Bone marrow (tissue), 2 donors: ENCODE results near the gene NES.

Experiments used
- DNase-seq, 2 donors: peaks; one replicate each; lab custom pipeline; 2025; lab: John Stamatoyannopoulos, UW

Gene NES

DNA sequence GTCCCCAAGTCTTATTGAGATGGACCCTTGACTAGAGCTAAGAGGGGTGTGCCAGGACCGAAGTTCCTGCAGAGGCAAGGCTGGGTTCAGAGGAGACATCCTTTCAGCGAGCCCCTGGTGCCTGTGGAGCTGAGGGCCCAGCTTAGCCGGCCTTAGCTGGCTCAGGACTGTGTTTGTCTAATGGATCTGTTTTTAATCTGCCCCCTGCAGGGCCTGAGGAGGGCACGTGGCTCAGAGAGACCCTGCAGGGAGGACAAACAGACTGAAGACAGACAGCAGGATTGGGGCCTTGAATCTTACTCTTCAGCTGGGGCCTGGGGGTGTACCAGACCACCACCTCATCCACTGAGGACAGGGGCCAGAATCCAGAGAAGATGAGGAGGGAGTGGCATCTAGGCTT, 26.5 kb upstream of the NES start:
- DNase-seq = no peak

DNA sequence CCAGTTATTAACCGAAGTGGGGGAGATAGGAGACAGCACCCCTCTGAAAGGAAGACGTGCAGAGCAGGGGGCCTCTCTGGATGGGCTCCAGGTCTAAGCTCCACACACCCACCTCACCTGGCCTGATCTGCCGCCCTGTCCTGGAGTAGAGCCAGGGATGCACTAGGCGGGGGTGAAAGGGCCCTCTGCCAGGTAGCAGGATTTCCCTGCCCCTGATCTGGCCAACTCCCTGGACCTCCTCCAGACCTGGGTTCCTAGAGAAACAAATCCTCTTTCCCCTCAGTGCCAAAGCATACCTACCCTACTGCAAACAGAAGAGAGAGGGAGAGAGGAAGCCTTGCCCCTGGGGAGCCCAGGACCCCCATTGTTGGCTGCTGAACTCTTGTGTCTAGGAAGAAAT, 26.1 kb upstream of the NES start:
- DNase-seq = no peak

DNA sequence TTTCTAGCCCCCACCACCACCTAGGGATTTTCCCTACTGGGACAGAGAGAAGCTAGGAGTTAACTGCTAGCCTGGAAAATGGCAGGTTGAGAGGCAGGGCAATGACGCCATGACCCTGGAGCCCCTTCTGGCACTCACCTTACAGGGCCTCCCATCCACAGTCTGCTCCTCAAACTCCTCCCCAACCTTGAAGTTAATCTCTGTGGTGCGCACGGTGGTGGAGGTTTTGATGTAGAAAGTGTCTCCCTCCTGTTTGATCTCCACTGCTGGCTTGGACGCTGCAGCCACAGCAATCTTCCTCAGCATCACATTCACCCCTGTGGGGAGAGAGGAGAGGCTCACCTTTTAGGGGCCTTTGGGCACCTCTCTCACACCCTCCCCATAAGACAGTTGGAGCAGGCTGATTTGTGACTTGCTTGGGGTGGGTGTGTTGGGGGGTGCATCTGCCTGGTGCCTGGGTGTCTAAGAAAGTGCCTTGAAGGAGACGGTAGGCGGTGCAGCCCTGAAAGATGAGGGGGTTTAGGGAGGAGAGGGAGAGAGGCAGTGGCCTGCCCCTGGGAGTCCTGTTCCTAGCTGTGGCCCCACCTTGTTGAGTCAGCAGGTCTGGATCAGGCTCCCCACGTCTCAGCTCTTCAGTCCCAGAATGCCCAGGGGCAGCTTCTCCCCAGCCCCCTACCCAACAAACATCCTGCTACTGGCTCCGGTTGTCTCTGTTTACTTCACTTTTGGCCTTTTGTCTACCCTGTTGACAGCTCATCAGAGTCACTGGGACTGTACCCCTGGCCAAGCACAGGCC, 23.7 kb upstream of the NES start:
- DNase-seq = no peak

DNA sequence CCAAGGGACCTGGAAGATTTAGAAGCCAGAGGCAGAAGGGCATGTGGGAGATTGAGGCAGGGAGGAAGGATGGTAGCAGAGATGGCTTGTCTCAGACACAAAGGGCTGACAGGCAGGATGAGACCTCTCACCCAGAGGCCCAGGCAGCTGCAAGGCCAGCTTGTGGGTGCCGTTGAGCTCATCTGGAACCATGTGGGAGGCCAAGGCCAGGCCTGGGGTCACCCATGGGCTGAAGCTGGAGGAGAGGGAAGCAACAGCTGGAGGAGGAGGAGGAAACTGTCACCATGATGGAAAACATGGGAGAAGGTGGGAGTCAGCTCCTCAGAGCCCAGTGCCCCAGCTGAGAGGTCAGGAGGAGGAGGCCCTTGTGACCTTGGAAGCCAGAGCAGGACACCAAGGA, 21.8 kb upstream of the NES start:
- DNase-seq = no peak

DNA sequence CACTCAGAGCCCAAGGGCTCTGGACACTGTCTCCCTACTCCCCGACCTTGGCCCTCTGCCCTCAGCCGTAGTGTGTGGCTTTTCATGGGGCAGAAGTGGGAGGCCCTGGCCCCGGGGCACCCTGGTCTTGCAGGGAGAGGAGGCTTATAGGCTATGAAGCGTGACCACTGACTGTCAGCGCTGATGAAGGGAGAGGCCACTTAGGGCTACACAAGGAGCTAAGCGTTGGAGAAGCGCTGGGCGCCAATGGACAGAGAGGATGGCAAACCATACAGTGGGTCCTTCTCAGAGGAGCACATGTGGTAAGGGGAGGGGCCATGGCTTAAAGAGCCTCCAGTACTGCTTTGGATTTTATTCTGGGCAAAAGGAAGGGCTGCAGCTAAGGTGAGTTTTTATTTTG, 20.3 kb upstream of the NES start:
- DNase-seq = no peak

DNA sequence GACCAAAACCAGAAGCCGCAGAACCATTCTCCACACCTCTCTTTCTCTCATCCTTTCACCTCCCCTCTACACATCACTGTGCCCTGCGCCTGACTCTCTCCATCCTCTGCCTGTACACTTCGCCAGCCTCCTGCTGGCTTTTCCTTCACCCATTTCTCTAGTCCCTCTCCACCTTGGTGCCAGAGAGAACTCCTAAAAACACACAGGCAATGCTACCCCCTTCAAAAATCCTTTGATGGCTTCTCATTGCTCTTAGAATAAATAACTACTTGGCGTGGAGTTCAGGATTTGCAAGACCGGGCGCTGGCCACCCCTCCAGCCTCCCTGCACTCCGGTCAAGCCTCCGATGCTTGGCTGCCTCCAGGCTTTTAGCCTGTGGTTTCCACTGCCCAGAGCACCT, 19.5 kb upstream of the NES start:
- DNase-seq = no peak

DNA sequence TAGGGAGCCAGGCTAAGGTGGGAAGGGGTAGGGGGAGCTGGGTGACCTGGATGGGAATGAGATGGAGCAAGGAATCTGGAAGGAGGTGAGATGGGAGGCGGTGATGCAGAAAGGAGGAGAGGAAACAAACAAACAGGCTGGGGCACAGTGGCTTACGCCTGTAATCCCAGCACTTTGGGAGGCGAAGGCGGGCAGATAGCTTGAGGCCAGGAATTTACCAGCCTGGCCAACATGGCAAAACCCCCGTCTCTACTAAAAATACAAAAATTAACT, 17.4 kb upstream of the NES start:
- no peak for DNase-seq

DNA sequence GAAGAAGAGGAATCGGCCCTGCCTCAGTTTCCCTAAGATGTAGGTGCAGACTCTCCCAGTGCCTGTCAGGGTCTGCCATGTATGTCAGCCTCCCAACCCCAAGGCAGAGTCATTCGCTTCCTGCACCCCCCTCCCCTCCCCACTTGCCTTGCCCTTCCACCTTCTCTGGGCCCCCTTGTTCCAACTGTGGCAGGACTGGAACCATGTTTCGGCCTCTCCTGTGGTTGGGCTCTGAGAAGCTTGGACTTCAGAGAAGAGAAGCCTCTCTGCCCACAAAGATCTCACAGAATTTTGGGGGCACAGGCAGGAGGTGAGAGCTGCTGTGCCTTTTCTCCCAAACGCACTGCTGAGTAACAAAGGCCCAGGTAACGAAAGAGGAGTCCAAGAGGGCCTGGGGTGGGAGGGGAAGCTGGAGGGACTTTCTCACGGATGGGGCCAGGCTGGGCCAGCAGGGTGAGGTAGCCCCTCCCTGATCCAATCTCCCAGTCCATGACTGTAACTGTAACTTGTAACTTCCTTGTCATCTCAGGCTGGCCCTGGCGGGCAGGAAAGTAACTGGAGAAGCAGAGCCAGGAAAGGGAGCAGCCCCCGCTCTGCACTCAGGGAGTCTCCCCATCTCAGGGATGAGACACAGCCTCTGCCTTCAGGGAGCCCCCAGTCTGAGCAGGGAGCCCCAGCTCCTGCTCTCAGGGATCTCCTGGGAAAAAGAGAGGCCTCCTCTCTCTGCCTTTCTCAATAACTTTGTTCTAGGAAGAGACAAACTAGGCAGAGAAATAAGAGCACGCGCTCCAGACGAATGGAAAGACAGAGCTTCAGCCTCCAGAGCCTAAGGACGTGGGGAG, 16.9 kb upstream of the NES start:
- DNase-seq = no peak

DNA sequence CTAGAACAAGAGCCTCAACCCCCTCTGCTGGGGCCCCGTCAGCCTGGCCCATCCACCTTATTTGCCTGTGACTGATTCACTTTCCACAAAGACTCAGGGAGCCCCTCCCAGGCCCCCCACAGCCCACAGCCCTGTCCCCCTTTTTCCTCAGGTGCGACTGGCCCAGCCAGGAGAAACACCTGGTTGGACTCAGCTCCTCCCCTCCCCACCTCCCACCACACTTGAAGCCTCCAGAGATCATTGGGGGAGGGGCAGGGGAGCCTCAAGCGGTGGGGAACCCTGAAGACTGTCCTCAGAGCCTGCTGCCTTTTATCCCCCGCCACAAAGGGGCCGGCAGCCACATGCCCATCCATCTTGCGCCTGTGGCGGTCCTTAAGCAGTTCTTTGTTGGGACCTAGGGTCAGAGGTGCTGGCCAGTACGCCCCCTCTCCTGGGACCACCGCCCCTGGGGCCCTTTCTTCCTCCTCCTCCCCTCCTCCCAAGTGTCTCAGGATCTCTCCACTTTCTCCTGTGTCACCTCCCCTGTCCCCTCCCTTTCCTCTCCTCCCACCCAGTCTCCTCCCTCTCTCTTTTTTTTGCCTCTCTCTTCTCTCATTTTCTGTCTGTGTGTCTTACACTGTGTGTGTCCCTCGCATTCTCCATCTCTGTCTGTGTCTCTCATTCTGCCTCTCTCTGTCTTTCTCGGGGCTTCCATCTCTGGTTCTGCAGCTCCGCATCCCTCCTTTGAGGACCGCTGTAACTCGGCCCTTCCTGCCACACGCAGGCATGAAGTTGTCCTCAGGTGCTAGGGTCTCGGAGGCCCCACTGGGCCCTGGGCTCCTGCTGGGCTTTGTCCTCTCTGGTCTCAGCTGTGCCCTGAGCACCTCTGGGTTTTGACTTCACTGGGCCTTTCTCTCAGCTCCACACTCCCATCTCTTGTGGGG, 16.0 kb upstream of the NES start:
- no peak for DNase-seq

DNA sequence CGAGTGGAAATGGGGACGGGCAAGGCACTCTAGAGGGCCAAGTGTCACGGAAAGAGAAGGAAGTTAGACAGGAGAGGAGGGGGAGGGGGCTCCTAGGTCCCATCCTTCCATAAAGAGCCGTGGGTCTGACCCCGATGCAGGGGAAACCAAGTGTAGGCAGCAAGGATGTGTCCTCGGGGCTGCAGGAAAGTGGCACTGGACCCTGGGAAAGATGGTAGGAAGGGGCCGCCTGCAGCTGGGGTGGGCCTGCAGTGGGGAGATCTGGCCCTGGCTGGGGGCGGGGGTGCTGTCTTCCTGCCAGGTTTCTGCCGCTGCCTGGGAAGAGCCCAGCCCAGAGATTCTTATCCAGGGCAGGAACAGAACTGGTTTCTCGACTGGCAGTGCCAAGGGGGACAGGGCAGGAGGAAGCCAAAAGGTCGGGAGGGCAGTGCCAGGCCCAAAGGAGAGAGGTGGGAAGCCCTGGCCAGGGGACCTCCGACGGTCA, 15.3 kb upstream of the NES start:
- DNase-seq = no peak

DNA sequence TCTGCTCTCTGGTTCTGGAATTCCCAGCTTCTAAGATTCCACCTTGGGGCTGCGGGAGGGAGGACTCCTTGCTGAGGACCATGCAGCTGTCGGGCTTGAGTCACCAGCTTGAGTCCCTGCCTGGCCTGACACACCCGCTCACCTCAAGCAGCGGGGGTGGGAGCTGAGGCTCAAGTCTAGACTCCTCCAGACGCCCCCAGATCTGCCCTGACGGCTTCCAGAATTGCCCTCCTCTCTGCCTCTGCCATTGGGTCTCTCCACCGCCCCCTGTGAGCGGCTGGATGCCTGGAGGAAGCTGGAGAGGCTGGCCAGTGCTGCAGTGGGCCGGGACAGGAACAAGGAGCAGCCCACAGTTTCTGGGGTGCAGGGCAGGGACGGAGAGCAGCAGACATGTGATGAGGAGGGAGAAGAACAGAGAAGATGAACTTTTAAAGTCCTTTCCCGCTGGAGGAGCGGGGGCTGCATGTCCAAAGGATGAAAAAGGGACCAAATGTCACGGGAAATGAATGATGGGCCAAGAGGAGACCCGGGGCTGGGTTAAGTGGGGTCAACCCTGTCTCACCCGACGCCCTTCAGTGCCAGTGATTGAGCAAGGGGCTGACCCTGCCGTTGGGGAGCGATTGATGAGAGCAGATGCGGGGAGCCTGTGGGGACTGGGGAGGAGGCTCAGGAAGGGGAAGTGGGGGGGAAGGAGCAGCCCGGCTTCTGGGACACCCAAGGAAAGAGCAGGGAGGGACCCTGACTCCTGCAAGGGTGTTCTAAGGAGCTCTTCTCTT, 14.6 kb upstream of the NES start:
- DNase-seq = no peak

DNA sequence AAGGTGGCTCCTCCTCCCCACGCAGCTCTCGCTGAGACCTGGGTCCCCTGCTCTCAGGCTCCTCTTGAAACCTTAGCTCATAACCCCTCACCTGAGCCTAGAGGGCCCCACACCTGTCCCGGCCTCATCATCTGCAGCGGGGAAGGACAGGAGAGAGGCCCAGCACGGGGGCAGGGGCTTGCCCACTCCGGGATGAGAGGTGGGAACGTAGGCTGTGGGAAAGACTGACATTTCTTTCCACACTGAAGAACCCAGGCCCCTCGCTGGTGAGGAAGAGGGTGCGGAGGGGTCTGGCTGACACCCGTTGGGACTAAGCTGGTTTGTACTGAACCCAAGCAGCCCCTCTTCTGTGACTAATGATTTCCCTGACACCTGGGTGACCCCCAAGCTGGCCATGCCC, 14.0 kb upstream of the NES start:
- no peak for DNase-seq

DNA sequence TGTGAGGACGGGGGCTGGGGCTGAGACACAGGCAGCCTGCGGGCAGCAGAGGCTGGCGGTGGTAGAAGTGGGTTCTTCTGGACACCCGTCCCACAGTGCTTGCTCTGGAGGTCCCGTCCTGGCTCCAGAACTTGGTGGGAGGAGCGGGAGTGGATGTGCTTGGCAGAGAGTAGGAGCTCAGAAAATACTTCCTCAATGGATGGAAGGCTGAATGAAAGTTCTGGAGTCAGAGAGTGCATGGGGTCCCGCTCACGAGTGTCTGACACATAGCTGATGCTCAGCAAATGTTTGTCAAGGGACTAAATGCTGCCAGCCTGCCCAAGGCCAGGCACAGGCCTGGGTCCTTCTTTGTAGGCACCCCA, 13.4 kb upstream of the NES start:
- DNase-seq = no peak

DNA sequence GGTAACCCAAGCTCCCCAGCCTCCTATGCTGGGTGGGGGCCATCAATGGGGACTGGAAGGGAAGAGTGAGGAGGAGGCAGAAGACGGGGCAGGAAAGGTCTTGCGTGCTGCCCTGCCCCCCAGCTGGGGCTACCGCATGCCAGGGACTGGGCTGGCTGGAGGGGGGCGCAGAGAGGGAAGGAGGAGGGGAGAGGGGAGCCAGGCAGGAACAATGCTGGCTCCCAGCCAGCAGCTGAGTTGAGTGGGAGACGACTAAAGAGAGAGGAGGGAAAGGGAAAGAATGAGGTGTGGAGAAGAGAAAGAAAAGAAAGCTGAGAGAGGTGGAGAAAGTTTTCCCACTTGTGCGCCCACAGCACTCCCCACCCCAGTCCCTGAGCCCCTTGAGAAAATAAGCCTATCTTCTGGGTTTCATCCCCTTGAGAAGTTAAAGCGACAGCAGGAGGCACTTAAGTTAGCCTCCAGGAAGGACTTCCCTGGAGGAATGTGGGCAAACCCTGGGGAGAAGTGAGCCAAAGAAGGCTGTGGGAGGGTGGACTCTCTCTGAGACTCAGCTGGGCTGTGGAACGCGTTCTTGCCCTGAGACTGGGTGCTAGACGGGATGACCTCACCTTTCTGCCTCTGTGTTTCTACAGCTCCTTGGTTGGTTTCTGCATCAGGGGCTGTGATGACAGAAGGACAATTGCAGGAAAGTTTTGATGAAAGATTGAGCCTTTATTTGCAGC, 12.9 kb upstream of the NES start:
- no peak for DNase-seq

DNA sequence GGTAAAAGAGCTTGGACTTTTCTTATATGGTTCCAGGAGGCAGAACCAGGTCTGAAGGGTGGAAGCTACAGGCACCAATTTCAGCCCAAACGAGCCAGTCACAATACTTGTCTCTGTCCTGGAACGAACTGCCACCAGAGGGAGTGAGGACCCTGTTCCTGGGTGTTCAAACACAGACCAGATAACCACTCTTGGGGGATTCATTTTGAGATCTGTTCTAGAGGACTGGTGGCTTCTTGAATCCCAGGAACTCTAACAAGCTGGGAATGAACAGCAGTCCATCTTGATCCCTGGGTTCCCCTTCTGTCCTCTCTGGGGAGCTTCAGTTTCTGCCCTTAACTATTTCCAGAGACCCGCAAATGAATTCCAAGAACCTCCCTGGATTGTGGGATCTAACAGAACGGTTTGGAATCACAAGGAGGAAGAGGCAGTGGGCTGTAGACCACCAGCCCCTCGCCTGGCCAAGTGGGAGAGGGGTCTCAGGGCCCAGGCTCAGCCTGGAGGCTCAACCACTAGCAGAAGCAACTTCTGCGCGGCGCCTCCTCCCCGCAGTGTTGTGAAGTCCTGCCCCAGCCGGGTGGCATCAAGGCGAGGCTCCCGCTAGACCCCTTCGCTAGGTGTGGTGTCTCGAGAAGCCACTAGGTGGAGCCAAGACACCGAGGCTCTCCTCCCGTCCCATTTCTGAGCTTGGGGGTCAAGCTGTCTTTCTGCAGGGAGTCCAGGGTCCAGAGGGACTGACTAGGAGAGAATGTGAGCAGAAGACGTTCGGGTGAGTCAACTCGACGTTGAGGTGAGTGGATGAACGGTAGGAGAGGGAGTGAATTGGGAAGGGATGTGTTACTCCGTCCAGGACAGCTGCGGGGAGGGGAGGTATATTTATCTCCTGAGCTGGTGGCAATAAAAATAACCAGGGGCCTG, 12.1 kb upstream of the NES start:
- peak; percentile 25 to 65 for DNase-seq

DNA sequence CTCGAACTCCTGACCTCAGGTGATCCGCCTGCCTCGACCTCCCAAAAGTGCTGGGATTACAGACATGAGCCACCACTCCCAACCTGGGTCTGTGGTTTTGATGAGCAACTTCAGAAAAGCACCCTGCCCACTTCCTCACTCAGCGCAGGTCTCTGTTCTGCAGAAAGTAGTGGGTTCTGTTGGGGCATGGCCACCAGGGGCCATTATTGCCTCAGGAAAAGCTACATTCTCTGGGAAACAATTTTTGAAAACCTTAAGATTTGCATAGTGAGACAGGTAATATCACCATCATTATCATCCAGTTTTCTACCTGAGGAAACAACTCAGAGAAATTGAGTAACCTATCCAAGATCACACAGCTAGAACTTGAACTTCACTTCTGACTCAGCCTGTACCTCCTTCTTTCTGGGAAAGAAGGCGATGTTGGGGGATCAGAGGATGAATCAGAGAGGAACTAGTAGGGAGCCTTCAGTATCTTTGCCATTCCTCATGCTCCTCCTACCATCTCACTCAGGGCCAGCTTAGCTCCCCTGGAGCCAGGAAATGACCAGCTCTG, 7.1 kb upstream of the NES start:
- DNase-seq = no peak

DNA sequence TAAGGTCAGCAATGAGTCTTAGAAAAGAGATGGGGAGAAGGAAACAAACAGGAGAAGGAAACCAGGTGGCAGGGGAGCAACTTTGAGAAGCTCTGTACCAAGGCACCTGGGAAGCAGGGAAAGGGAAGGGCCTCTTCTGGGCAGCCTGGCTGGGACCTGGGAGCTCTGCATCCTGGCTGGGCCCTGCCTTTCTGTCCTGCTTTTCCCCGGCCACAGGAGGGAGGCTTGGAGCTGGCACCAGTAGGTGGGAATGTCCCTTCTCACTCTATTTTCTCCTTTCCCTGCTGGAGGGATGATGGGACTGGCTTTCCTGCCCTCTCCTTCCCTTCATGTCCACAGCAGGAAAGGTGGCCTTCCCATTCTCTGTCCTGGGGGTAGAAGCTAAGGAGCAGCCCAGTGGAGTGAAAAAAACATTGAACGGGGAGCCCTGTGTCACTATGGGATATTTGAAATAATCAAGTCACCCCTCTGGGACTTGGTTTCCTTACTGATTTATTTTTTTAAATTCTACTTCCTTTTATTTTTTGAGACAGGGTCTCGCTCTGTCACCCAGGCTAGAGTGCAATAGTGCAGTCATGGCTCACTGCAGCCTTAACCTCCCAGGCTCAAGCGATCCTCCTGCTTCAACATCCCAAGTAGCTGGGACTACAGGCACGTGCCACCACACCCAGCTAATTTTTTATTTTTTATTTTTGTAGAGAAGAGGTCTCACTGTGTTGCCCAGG, 5.1 kb upstream of the NES start:
- no peak for DNase-seq

DNA sequence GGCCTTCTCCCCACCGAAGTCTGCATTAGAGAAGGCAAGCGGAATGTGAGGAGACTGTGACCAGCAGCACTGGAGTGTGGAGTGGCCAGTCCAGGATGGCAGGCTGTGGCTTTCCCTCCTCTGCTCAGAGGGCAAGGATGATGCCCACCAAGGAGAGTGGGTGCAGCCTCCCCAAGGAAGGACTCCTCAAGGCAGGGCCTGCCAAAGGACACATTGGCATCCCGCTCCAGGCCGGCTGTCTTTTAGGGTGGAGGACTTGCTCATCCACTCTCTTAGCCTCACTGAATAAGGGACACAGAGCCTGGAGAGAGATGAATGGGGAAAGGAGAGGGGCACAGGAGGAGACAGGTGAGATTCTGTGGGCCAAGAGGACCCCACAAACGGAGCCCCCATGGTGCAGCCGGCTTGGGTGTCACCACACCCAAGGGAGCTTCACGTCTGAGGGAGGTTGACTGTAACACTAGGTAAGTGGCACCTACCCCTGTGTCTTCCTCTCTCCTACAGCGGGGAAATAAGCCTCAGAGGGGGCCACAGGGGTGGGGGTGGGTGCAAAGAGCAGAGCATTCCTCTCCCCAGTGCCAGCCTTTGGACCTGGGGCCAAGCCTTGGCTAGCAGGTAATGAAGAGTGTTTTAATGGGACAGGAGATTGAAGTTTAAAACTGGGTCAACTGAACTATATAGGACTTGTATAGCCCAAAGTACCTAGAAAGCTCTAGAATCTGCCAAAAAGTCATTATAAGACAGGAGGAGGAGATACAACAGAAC, 4.2 kb upstream of the NES start:
- no peak for DNase-seq
